T-helper 1 cell treated with Interleukin-12 subunit alpha and Interleukin-12 subunit beta and Interleukin-4 antibody, amounts not matched to agents 30 ng/mL and 1 ng/mL, for 36 hours (primary cell): Measurements from ENCODE around the gene PNLIPRP2. TPM values are rescaled to one million over a fixed set of nuclear protein-coding genes. Genes with fewer than 3 reads are reported as not detected.

Experiments
- intact Hi-C: fragments of 100-400 bp; cut with micrococcal nuclease; formaldehyde crosslinking; loops from one replicate; pipeline ENCODE4 v1.15.1; 2024
- total RNA-seq: library from RNA; stranded (reverse); gene quantifications from 2 replicates; pipeline ENCODE4 v1.2.3, GENCODE V29; 2022

PNLIPRP2 gene
- total RNA-seq, 1 donor from 2014 or later: not detected

GRCh38 chr10:116612107-116612769 lies 8.5 kb upstream of the PNLIPRP2 start:
- intact Hi-C loops: no loop called here

GRCh38 chr10:116613471-116613870 lies 7.3 kb upstream of the PNLIPRP2 start:
- intact Hi-C loops: no loop called here

GRCh38 chr10:116614796-116615195 lies 6.0 kb upstream of the PNLIPRP2 start:
- intact Hi-C loops: no loop called here

- intact Hi-C loops: no loop called here
Measured at GRCh38 chr10:116615199-116615776, 5.5 kb upstream of the PNLIPRP2 start.

- intact Hi-C loops: no loop called here
Measured at GRCh38 chr10:116621476-116621875, 723 bp downstream of the PNLIPRP2 start.

GRCh38 chr10:116621934-116622655 lies 1.3 kb downstream of the PNLIPRP2 start:
- intact Hi-C loops: no loop called here

GRCh38 chr10:116625845-116626244 lies 5.1 kb downstream of the PNLIPRP2 start:
- intact Hi-C loops: no loop called here

GRCh38 chr10:116626815-116627214 lies 6.1 kb downstream of the PNLIPRP2 start:
- intact Hi-C loops: no loop called here

GRCh38 chr10:116627386-116627933 lies 6.7 kb downstream of the PNLIPRP2 start:
- intact Hi-C loops: no loop called here

GRCh38 chr10:116629340-116629739 lies 8.6 kb downstream of the PNLIPRP2 start:
- intact Hi-C loops: no loop called here

GRCh38 chr10:116630020-116630419 lies 9.3 kb downstream of the PNLIPRP2 start:
- intact Hi-C loops: no loop called here

- intact Hi-C loops: no loop called here
Measured at GRCh38 chr10:116631871-116632295, 11.1 kb downstream of the PNLIPRP2 start.

GRCh38 chr10:116632596-116633215 lies 12.0 kb downstream of the PNLIPRP2 start:
- intact Hi-C loops: no loop called here

GRCh38 chr10:116633216-116633600 lies 12.5 kb downstream of the PNLIPRP2 start:
- intact Hi-C loops: no loop called here

- intact Hi-C loops: no loop called here
Measured at GRCh38 chr10:116634126-116634975, 13.6 kb downstream of the PNLIPRP2 start.

- intact Hi-C loops: no loop called here
Measured at GRCh38 chr10:116636385-116636784, 15.6 kb downstream of the PNLIPRP2 start.

GRCh38 chr10:116636976-116637375 lies 16.2 kb downstream of the PNLIPRP2 start:
- intact Hi-C loops: no loop called here

- intact Hi-C loops: no loop called here
Measured at GRCh38 chr10:116637830-116638229, 17.1 kb downstream of the PNLIPRP2 start.

- intact Hi-C loops: no loop called here
Measured at GRCh38 chr10:116646502-116646901, 25.7 kb downstream of the PNLIPRP2 start.

- intact Hi-C loops: no loop called here
Measured at GRCh38 chr10:116648903-116649302, 28.1 kb downstream of the PNLIPRP2 start.

- intact Hi-C loops: no loop called here
Measured at GRCh38 chr10:116653885-116654284, 33.1 kb downstream of the PNLIPRP2 start.
